ENCODE measurements around the gene CNTNAP2.

The CNTNAP2 gene

GRCh38 chr7:147279964-147280374, 1163.4 kb downstream of the CNTNAP2 start:
- Histone ChIP-seq H3K4me3 (ENCODE audit: low read depth, low read length) (no peak overlapping the region), H3K27me3 (no peaks in the 10 kb centered on the region), H3K36me3 (no peaks in the 10 kb centered on the region), H3K4me1 (no peaks in the 10 kb centered on the region), H3K9me3 (no peaks in the 10 kb centered on the region; the same call in 1 of the 2 replicates)
- TF ChIP-seq CTCF (IDR thresholded peaks at IDR 0.05; ENCODE audit: low read depth, low read length): no peak
- DNase-seq: no peak

- Histone ChIP-seq H3K36me3 (no peaks in the 10 kb centered on the region), H3K9me3 (no peaks in the 10 kb centered on the region; the same call in 1 of the 2 replicates), H3K4me3 (ENCODE audit: low read depth, low read length) (no peak overlapping the region), H3K4me1 (no peaks in the 10 kb centered on the region), H3K27me3 (no peaks in the 10 kb centered on the region)
- TF ChIP-seq CTCF (IDR thresholded peaks at IDR 0.05; ENCODE audit: low read depth, low read length): no peak
- no peak for DNase-seq
Measured at GRCh38 chr7:147282204-147282603, 1165.6 kb downstream of the CNTNAP2 start.

- no peak overlapping the region for H3K4me3 ChIP-seq (ENCODE audit: low read depth, low read length)
- H3K4me1 ChIP-seq: no peaks in the 10 kb centered on the region
- no peaks in the 10 kb centered on the region for H3K9me3 ChIP-seq
- DNase-seq: no peak
- H3K36me3 ChIP-seq: no peaks in the 10 kb centered on the region
- no peaks in the 10 kb centered on the region for H3K27me3 ChIP-seq
- no peak for TF ChIP-seq CTCF (IDR thresholded peaks at IDR 0.05; ENCODE audit: low read depth, low read length)
Measured at GRCh38 chr7:147296201-147296600, 1179.6 kb downstream of the CNTNAP2 start.

- Histone ChIP-seq H3K4me3 (ENCODE audit: low read depth, low read length) (no peak overlapping the region), H3K36me3 (no peaks in the 10 kb centered on the region), H3K27me3 (no peaks in the 10 kb centered on the region), H3K4me1 (no peaks in the 10 kb centered on the region), H3K9me3 (no peaks in the 10 kb centered on the region)
- TF ChIP-seq CTCF (IDR thresholded peaks at IDR 0.05; ENCODE audit: low read depth, low read length): no peak
- DNase-seq: no peak
Measured at GRCh38 chr7:147296986-147297385, 1180.4 kb downstream of the CNTNAP2 start.

GRCh38 chr7:147298611-147299043, 1182.0 kb downstream of the CNTNAP2 start:
- no peak overlapping the region for H3K4me3 ChIP-seq (ENCODE audit: low read depth, low read length)
- H3K4me1 ChIP-seq: no peaks in the 10 kb centered on the region
- no peaks in the 10 kb centered on the region for H3K9me3 ChIP-seq
- H3K27me3 ChIP-seq: no peaks in the 10 kb centered on the region
- H3K36me3 ChIP-seq: no peaks in the 10 kb centered on the region
- DNase-seq: no peak
- TF ChIP-seq CTCF (IDR thresholded peaks at IDR 0.05; ENCODE audit: low read depth, low read length): no peak

- Histone ChIP-seq H3K4me3 (ENCODE audit: low read depth, low read length) (no peak overlapping the region), H3K9me3 (no peaks in the 10 kb centered on the region), H3K4me1 (no peaks in the 10 kb centered on the region), H3K27me3 (no peaks in the 10 kb centered on the region), H3K36me3 (no peaks in the 10 kb centered on the region)
- no peak for DNase-seq
- TF ChIP-seq CTCF (IDR thresholded peaks at IDR 0.05; ENCODE audit: low read depth, low read length): no peak
Measured at GRCh38 chr7:147300293-147300692, 1183.7 kb downstream of the CNTNAP2 start.
